ENCODE results near the gene IFIT1B.
"Not testable (repeated sequence)": the region's sequence is repeated elsewhere in the genome, so short reads cannot be mapped to it uniquely, and the experiment has no call there.

The IFIT1B gene

DNA sequence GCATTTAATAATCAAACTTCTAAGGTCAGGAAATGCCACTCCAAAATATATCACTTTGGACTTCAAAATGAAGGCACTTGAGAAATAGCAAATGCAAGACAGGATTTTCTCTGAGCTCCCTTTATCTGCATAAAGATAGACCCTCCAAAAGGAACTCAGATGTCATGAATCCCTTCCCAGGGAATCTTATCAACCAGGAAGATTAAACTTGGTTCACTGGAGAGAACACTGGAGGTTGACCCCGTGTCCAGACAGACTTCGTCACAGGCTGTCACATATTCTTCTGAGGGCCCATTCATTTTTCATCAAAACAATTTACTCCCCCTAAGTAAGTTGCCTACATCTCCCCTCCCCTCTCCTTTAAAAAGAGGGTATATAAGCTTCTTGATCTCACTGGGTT lies 28.9 kb upstream of the IFIT1B start:
- no peak for DNase-seq

DNA sequence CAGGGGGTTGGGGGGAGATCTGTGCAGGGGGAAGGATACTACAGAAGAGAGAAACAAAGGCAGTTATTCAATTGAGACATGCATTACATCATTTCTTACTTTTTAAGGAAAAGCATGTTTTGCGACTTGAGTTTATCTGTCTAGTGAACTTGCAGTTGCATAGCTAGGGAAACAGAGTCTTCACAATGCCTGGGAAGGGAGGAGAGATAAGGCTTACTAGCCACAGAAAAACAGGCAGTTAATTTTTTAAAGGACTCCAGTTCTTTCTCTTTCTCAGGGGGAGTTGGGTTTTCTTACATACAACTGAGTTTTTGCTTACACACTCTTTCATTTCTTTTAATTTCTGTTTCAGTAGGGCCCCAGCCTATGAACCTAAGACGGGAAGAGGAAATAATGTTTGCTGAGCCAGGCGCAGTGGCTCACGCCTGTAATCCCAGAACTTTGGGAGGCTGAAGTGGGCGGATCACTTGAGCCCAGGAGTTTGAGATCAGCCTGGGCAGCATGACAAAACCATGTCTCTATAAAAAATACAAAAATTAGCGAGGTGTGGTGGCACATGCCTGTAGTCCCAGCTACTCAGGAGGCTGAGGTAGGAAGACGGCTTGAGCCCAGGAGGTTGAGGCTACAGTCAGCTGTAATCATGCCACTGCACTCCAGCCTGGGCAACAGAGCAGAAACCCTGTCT lies 27.1 kb upstream of the IFIT1B start:
- not testable (repeated sequence) for DNase-seq

DNA sequence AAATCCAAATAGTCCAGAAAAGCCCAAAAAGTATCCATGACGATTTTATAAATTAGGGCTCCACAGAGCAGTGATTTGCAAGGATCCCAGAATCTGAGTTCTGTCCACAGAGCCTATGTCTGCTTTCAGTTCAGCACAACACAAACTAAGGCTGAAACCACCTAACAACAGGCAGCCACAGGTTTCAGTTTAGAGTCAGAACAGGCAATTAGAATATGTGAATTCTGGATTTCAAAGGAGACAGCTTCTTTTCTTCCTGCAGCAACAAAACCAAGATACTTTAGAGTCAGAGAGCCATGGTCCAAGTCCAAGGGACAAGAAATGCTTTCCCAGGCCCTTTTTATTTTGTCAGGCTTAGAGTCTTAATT lies 26.5 kb upstream of the IFIT1B start:
- no peak for DNase-seq

DNA sequence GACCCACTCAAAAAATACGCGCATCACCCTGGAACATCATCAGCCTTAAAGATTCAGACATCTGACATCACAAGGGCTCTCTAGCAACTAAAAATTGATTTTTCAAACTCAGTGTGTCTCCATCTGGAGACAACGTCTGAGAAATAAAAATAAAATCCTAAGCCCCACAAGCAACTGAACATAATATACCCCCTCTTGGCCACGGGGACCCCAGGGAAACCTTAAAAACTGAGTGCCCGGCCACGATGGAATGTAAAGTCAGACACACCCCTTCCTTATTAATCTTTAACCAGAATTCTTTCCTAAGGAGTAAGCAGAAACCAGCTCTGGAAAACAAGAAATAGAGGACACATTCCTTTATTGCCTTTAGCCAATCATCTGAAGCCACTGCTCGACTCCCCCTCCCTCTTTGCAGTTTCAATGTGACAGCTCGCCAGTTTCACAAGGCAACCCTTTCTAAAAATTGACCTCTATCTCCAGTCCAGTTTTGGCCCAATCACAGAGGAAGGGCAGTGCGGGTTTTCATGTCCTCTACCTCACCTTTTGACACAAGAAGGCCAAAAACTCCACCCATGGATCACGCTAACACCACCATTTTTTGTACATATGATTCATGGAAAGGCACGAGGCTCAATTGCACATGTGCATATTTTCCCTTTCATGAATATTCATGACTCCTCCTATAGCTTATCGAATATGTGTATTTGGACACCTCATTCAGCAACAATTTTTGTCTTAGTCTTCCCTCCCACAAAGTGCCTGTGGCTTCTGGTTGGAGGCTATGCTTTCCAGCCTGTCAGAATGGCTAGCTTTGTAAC lies 25.9 kb upstream of the IFIT1B start:
- DNase-seq = no peak

DNA sequence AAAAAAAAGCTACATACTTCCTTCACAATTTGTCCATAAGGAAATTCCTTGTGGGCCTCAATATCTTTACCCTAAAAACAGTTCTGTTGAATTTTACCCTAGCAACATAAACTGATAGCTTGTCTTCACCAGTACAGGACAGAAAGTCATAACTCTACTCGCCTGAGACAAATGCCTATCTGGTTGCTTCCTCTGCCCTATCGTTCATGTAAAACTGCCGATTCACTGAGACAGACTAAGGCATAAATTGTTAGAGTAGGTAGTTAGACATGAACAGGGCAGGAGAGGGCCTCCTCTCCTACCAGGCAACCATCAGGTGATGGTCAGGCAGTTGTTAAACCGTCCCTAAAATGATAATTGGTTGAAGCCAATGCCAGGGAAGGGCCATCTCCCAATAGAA lies 25.1 kb upstream of the IFIT1B start:
- DNase-seq = no peak

DNA sequence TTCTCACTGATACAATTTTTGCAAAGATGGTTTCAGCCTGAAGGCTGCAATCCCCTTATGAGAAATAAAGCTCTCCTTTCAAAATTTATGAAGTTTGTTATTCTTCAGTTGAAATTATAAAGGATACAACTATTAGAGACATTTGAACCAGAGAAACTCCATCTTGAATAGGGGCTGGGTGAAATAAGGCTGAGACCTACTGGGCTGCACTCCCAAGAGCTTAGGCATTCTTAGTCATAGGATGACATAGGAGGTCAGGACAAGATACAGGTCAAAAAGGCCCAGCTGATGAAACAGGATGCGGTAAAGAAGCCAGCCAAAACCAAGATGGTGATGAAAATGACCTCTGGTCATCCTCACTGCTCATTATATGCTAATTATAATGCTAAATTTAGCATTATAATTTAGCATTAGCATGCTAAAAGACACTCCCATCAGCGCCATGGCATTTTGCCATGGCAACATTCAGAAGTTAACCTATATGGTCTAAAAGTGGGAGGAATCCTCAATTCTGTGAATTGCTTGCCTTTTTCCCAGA lies 22.4 kb upstream of the IFIT1B start:
- DNase-seq = no peak

DNA sequence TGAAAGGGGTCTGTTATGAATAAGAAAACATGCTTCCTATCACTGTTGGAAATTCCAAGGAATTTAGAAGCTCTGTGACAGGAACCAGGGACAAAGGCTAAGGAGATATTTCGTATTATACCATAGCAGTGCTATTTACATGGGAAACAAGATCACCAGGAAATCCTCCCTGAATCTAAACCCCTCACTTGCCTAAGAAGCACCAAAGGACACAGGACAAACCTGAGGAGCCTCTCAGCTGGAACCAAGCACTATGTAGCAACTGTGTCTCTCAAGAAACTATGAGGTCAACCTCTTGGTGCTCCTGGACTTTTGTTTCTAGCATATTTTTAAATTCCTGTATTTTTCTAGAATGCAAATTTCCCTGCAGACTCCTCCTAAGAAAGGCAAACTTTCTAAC lies 20.8 kb upstream of the IFIT1B start:
- DNase-seq = no peak

DNA sequence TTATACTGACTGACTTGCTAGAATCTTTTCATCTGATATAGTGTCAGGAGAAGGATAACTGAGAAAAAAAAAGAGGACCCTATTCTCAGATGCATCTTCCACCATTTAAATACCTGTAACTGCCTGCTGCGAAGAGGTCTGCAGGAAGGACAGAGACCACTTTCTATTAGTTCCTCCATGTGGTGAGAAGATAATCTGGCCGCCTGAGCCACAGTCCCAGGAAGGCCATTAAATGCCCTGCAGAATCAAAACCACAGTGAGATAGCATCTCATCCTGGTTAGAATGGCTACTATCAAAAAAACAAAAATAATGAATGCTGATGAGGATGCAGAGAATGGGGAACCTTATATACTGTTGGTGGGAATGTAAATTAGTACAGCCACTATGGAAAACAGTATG lies 19.9 kb upstream of the IFIT1B start:
- no peak for DNase-seq

DNA sequence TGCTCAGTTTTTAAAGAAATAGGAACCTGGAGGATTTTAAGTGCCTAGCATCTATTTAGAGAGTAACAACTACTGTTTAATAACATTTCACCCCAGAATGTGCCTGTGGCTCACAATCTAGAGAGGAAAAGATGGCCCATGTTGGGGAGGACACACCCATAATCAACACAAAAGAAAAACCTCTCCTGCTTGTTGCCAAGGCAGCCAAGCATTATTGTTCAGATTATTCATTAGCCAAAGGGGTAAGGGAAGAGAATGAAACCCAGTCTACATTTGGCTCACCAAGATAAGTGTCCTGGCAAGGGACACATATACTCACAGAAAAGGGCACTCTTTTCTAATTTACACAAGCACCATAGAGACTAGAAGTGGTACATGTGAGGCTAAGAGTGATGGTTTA lies 17.7 kb upstream of the IFIT1B start:
- no peak for DNase-seq

DNA sequence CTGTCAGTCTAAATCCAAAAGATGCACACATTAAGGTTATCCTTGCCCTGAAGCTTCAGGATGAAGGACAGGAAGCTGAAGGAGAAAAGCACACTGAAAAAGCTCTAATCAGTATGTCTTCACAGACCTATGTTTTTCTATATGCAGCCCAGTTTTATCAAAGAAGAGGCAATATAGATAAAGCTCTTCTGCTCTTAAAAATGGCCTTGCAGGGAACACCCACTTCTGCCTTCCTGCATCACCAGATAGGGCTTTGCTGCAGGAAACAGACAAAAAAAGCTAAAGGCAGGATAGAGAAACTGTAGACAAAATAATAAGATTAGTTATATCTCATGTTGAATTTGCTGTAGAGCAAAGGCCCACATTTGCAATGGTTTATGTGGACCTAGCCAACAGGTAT lies 14.9 kb upstream of the IFIT1B start:
- DNase-seq = no peak

DNA sequence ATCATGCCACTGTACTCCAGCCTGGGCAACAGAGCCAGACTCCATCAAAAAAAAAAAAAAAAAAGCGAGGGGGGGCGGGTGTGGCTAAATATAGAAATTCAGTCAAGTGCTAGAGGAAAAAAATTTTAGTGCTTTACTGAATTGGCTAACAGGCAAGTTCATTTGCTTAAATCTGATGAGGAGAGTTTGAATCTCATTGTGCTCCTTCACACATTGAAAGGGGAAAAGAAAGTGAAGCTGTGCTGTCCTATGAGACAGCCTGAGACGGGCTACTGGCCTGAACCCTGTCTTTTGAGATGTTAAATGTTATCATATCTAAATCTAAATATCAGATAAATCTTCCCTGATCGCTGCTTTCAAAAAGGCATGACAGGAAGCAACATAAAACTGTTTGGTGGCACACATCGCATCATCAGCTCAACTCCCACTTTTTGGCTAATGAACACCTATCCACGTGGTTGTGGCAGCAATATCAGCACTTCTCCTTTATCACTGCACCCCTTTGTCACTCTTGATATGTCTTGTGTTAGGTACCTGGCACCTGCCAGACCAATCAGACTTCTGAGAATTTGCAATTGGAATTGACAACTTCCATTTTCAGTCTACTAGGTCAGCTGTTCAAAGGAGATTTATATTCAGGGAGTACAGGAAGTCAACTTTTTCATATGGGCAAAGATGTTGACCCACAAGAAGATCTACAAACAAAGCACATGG lies 14.0 kb upstream of the IFIT1B start:
- no peak for DNase-seq

DNA sequence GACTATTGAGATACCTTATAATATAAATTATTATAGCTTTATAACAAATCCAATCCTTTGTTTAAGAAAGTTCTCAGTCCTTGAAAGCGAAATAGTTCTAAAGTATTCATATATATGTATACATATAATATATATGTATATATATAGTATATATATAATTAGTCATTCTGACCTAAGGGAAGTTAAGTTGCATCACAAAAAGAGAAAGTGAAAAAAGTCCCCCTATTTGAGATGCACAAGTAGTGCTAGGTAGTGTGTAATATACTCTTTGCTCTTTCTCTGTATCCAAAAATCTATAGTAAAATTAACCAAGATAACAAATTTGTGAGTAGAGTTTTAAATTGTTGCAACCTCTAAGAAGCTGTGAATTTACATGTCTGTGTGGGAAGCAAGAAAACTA lies 13.3 kb upstream of the IFIT1B start:
- no peak for DNase-seq

DNA sequence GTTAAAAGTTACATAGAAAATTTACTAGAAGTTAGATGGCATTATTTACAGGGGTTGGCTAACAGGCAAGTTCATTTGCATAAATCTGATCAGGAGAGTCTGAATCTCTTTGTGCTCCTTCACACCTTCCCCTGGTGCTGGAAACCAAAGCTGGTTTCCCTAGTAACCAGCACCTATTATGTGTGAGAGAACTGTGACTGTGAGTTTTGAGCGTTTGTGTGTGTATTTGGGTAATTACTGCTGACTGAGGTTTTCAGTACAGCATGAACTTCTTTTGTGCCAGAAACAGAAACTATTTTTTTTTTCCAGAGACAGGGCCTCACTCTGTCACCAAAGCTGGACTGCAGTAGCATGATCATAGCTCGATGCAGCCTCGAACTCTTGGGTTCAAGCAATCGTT lies 10.3 kb upstream of the IFIT1B start:
- no peak for DNase-seq

DNA sequence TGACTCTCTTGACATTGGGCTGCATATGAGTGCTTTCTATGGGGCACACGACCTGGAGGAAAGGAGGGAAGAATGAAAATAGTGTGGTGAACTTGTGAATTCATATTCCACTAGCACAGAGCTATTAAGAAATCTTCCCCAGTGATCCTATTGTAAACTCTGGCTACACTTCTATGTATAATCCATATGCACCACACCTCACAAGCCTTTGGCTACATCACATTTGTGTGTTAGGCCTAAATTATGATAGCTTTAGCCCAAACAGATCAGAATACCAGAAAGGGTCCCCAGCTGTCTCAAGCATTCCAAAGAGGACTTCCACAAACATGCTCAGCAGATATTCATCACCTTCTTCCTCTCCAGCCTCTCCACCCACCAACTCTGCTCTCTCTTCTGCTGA lies 9.7 kb upstream of the IFIT1B start:
- DNase-seq = no peak

DNA sequence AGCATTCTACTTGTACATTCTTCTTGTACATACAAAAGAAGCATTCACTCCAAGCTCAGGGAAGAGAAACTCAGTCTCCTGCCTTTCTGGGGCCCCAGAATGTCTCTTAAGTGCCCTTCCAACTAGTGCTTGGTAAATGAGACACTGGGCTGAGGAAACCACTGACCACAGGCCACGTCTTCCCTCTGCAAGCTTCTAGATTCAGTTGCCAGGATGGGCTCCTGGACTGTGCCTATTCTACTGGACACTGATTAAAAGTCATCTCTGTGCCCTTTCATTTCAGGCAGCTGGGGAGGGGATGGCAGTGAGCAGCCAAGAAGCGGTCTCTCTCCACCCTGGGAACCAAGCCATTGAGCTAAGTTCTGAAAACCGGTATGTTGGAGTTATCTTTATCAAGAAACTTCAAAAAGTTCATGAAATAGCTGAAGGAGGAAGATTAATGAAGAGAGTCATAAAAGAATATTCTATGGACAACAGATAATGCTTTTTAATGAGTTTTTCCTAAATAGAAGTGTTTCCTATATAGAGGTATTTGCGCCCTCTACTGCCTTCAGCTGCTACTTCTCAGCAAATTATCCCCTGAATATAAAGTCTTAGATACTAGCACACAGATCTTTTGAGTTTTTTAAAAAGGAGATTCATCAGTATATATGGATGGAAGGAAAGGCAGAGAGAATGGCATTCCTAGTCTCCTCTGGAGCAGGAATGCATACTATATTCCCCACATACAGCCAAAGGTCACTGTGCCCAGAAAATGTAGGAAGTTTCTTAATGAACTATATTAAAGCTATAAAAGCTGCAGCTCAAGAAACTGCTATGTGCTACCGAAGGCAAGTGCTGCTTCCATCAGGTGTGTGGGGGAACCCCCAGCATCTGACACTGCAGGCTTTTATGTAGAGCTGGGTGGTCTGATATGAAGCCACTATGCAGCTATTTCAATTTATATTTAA lies 8.4 kb upstream of the IFIT1B start:
- peak; percentile 7 for DNase-seq

DNA sequence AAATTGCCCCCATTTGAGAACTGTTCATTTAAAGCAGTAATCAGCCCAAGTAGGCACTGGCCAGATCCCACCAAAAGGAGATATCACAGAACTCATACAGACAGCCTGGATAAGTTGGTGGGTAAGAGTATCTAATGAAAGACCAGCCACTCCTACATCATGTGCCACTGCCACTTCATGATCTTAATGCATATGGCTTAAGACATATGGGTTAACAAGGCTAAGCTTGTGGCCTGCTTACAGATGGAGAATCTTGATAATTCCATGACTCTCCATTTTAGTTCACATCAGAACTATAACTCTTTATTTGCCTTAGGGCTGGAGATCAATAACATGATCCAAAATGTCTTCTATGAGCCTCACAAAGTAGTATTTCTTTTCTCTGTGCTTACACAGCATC lies 6.8 kb upstream of the IFIT1B start:
- no peak for DNase-seq

DNA sequence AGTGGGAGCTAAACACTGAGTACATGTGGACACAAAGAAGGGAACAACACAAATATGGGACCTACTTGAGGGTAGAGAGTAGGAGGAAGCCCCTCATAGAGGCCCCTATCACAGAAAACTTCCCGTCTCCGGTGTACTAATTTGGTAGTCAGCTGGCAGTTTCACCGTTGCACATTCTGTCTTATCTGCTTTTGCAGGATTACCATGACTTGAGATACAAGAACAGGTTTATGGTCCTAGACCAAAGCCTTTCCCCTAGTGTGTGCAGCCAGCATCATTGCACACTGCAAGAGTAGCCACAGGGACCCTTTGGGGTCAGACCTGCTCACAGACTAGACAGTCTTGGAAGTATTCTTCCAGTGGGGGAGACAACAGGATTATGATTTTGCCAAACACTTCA lies 5.9 kb upstream of the IFIT1B start:
- no peak for DNase-seq

DNA sequence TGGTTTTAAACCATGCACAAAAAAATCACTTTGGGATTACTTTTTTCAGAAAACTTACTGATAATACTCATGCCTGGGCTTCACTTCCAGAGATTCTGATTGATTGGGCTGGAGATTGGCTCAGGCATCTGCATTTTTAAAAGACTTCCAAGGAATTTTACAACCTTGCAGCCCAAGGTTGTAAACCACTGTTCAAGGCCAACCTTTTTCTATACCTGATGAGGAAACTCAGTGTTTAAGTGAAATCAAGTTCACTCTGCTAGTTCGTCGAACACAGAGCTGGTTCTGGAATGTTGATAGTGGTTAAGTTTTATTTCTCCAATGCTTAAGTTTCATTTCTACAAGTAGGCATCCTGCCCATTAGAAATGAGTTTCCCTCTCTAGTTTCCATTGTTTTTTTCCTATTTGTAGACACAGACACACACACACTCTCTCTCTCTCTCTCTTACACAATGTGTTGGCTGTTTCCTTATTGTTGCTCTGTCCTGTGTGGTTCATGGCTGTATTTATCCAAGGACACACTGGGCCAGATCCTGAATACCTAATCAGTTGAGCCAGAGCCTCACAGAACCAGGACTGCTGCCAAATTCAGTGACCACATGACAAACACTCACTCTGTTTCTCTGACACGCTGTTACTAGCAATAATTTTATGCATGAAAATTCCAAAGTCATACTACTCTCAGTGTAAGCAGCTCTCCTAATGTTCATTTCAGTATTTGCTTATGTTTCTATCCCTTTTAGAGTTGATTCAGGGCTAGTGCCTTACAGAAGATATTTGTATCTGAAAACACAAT lies 3.7 kb upstream of the IFIT1B start:
- DNase-seq = no peak

DNA sequence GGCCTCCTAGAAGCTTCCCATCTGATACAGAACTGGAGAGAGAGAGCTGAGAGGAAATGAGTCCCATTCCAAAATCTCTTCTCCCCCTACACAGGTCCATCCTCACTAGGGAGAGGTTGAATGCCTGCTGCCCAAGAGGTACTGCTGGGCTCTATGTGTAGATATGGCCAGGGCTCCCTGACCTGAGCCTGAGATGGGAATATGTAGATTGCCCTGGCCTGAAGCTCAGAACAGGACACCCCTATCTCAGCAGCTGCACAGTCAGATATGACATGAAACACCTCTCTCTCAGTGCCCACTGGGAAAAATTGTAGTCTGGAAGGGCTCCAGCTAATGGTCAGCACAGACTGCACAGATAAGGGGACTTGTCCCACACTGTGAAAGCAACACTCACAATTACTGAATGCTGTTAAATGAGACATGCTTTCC lies 3.1 kb upstream of the IFIT1B start:
- no peak for DNase-seq

DNA sequence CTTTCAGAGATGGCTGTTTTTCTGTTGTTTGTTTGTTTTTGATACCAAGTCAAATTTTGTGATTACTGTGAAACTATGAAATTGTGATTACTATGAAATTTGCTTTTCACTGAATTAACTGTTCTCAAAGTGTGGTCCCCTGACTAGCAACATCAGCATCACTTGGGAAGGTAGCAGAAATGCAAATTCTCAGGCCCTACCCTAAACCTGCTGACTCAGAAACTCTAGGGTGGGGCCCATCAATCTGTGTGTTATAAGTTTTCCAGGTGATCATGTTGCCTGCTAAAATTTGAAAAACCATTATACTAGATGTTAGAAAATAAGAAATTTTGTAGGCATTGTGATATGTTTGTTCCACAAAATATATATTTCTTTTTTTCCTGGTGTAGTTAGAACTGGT lies 1.2 kb downstream of the IFIT1B start:
- no peak for DNase-seq

DNA sequence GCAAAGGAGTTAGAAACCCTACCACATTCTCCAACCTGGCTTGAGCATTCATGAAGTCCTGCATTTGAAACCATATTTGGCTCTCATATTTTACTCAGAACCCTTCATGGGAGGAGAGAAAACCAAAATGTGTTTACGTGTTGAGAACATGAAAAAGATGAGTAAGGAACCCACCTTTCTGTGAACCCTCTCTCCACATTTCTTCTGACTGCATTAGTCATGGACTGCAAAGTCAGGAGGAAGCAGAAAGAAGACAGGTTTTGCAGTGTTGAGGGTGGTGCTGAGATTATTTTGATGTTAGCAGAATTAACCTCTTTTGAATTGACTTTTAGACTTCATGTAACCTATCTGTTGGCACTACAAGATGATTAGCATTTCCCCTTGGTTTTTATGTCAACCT lies 4.9 kb downstream of the IFIT1B start:
- no peak for DNase-seq

All from GDM1 (cell line).